Esophagus muscularis mucosa (tissue), 4 donors: Measurements from ENCODE around the gene TRAPPC13.

Experiments
- EP300 ChIP-seq: sonication (generic); formaldehyde crosslinking; IDR thresholded peaks from one replicate; pipeline ENCODE4 v1.6.1; 2017; ENCODE audit warnings: antibody characterized with exemption
- POLR2A ChIP-seq: fragments of 450-650 bp; IDR thresholded peaks from one replicate; pipeline ENCODE4 v1.6.1; 2017; ENCODE audit warnings: antibody characterized with exemption, moderate library complexity, mild to moderate bottlenecking, low read depth
- POLR2AphosphoS5 ChIP-seq, 2 donors: sonication (generic); formaldehyde crosslinking; IDR thresholded peaks; one replicate each; pipeline ENCODE4 v1.6.1; 2017; ENCODE audit warnings: antibody characterized with exemption in 2 of 2
- TF ChIP-seq, protein P1 (sequence below), 3 experiments: fragments of 200-600 bp in 2 of 3; fragments of 450-650 bp in 1 of 3; sonication (generic) in 2 of 3; IDR thresholded peaks; one replicate each; pipeline ENCODE4 v1.5.1; 2017 to 2019; ENCODE audit warnings: antibody characterized with exemption in 3 of 3, mild to moderate bottlenecking in 2 of 3, moderate library complexity in 1 of 3

DNA sequence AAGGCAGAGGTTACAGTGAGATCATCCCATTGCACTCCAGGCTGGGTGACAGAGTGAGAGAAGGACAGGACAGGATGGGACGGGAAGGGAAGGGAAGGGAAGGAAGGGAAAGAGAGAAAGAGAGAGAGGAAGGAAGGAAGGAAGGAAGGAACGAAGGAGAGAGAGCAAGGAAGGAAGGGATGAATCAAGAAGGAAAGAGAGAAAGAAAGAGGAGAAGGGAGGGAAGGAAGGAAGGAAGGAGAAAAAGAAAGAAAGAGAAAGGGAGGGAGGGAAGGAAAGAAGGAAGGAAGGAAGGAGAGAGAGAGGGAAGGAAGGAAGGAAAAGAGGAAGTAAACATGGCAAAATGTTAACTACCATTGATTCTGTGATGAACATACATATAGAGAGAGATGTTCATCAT is 68.3 kb downstream of the TRAPPC13 start:
- TF ChIP-seq, protein P1, sequence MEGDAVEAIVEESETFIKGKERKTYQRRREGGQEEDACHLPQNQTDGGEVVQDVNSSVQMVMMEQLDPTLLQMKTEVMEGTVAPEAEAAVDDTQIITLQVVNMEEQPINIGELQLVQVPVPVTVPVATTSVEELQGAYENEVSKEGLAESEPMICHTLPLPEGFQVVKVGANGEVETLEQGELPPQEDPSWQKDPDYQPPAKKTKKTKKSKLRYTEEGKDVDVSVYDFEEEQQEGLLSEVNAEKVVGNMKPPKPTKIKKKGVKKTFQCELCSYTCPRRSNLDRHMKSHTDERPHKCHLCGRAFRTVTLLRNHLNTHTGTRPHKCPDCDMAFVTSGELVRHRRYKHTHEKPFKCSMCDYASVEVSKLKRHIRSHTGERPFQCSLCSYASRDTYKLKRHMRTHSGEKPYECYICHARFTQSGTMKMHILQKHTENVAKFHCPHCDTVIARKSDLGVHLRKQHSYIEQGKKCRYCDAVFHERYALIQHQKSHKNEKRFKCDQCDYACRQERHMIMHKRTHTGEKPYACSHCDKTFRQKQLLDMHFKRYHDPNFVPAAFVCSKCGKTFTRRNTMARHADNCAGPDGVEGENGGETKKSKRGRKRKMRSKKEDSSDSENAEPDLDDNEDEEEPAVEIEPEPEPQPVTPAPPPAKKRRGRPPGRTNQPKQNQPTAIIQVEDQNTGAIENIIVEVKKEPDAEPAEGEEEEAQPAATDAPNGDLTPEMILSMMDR (IDR thresholded peaks at IDR 0.05): no peak
- TF ChIP-seq POLR2AphosphoS5 (IDR thresholded peaks at IDR 0.05): no peak
- no peak for TF ChIP-seq EP300
- no peak for TF ChIP-seq POLR2A
